ENCODE measurements around the gene RFC4. TPM values are rescaled to one million over a fixed set of nuclear protein-coding genes. Genes with fewer than 3 reads are reported as not detected.
"Not testable (repeated sequence)": the region's sequence is repeated elsewhere in the genome, so short reads cannot be mapped to it uniquely, and the experiment has no call there.

RFC4 gene
- total RNA-seq, 2 donors from 2014 or later: 112 to 141 TPM

GRCh38 chr3:186821429-186822387 lies 15.4 kb upstream of the RFC4 start:
- H3K27me3 Mint-ChIP-seq (ENCODE audit: low read depth): no peaks in the 10 kb centered on the region
- H3K4me1 Mint-ChIP-seq (ENCODE audit: low read depth): peaks cover 30% of the 10 kb centered on the region
- no peak overlapping the region for H3K27ac Mint-ChIP-seq
- no peak overlapping the region for H3K4me3 Mint-ChIP-seq
- no peaks in the 10 kb centered on the region for H3K9me3 Mint-ChIP-seq
- no peaks in the 10 kb centered on the region for H3K36me3 Mint-ChIP-seq (ENCODE audit: insufficient read depth in 2 of 2)
- DNase-seq (peak in 1 of 2 donors; percentile 38), ATAC-seq (replicated peaks in 1 of 2) (no peak)

GRCh38 chr3:186818956-186819355 lies 12.7 kb upstream of the RFC4 start:
- no peak for ATAC-seq (replicated peaks in 1 of 2)
- no peak for DNase-seq
- H3K9me3 Mint-ChIP-seq: no peaks in the 10 kb centered on the region
- peaks cover 2% of the 10 kb centered on the region for H3K4me1 Mint-ChIP-seq (ENCODE audit: low read depth)
- no peaks in the 10 kb centered on the region for H3K36me3 Mint-ChIP-seq (ENCODE audit: insufficient read depth in 2 of 2)
- no peak overlapping the region for H3K4me3 Mint-ChIP-seq
- H3K27me3 Mint-ChIP-seq (ENCODE audit: low read depth): no peaks in the 10 kb centered on the region
- no peak overlapping the region for H3K27ac Mint-ChIP-seq

GRCh38 chr3:186818516-186818915 lies 12.2 kb upstream of the RFC4 start:
- Mint-ChIP-seq H3K27ac (no peak overlapping the region), H3K4me1 (ENCODE audit: low read depth) (no peaks in the 10 kb centered on the region), H3K27me3 (ENCODE audit: low read depth) (no peaks in the 10 kb centered on the region), H3K9me3 (no peaks in the 10 kb centered on the region), H3K36me3 (ENCODE audit: insufficient read depth in 2 of 2) (no peaks in the 10 kb centered on the region), H3K4me3 (no peak overlapping the region)
- no peak for DNase-seq
- no peak for ATAC-seq (replicated peaks in 1 of 2)

- Mint-ChIP-seq H3K27ac (no peak overlapping the region), H3K27me3 (ENCODE audit: low read depth) (no peaks in the 10 kb centered on the region), H3K4me3 (no peak overlapping the region), H3K4me1 (ENCODE audit: low read depth) (no peaks in the 10 kb centered on the region), H3K36me3 (ENCODE audit: insufficient read depth in 2 of 2) (no peaks in the 10 kb centered on the region), H3K9me3 (no peaks in the 10 kb centered on the region)
- no peak for ATAC-seq (replicated peaks in 1 of 2)
- DNase-seq: no peak
These were observed 9.2 kb upstream of the RFC4 start for GRCh38 chr3:186815435-186815834.

GRCh38 chr3:186814100-186814499 lies 7.8 kb upstream of the RFC4 start:
- H3K9me3 Mint-ChIP-seq: no peaks in the 10 kb centered on the region
- DNase-seq (no peak), ATAC-seq (replicated peaks in 1 of 2) (no peak)
- no peak overlapping the region for H3K27ac Mint-ChIP-seq
- H3K27me3 Mint-ChIP-seq (ENCODE audit: low read depth): no peaks in the 10 kb centered on the region
- no peak overlapping the region for H3K4me3 Mint-ChIP-seq
- H3K4me1 Mint-ChIP-seq (ENCODE audit: low read depth): no peaks in the 10 kb centered on the region
- H3K36me3 Mint-ChIP-seq (ENCODE audit: insufficient read depth in 2 of 2): no peaks in the 10 kb centered on the region

- ATAC-seq (replicated peaks in 1 of 2); H3K9me3 Mint-ChIP-seq; H3K27me3 Mint-ChIP-seq (ENCODE audit: low read depth); DNase-seq; H3K36me3 Mint-ChIP-seq (ENCODE audit: insufficient read depth in 2 of 2); H3K4me3 Mint-ChIP-seq; H3K27ac Mint-ChIP-seq: not testable (repeated sequence)
- H3K4me1 Mint-ChIP-seq (ENCODE audit: low read depth): peaks cover 12% of the 10 kb centered on the region
These were observed 5.0 kb upstream of the RFC4 start for GRCh38 chr3:186811313-186811712.

- no peaks in the 10 kb centered on the region for H3K9me3 Mint-ChIP-seq
- no peak for DNase-seq
- no peak overlapping the region for H3K27ac Mint-ChIP-seq
- H3K36me3 Mint-ChIP-seq (ENCODE audit: insufficient read depth in 2 of 2): no peaks in the 10 kb centered on the region
- H3K4me3 Mint-ChIP-seq: no peak overlapping the region
- peaks cover 13% of the 10 kb centered on the region for H3K4me1 Mint-ChIP-seq (ENCODE audit: low read depth)
- H3K27me3 Mint-ChIP-seq (ENCODE audit: low read depth): no peaks in the 10 kb centered on the region
- no peak for ATAC-seq (replicated peaks in 1 of 2)
These were observed 4.2 kb upstream of the RFC4 start for GRCh38 chr3:186810336-186810996.

- Mint-ChIP-seq H3K4me3 (peak overlapping the region; percentile 89 to 90), H3K27me3 (ENCODE audit: low read depth) (no peaks in the 10 kb centered on the region), H3K36me3 (ENCODE audit: insufficient read depth in 2 of 2) (peaks cover 4 to 10% of the 10 kb centered on the region in 2 donors), H3K9me3 (no peaks in the 10 kb centered on the region), H3K4me1 (ENCODE audit: low read depth) (peaks cover 37% of the 10 kb centered on the region), H3K27ac (peak overlapping the region; percentile 94)
- ATAC-seq (replicated peaks in 1 of 2): peak; percentile 11 to 18
- no peak for DNase-seq
These were observed 949 bp upstream of the RFC4 start for GRCh38 chr3:186807231-186807630.

GRCh38 chr3:186803447-186803846 lies 2.8 kb downstream of the RFC4 start:
- ATAC-seq (replicated peaks in 1 of 2); H3K9me3 Mint-ChIP-seq; DNase-seq; H3K4me3 Mint-ChIP-seq; H3K27ac Mint-ChIP-seq; H3K27me3 Mint-ChIP-seq (ENCODE audit: low read depth): not testable (repeated sequence)
- Mint-ChIP-seq H3K4me1 (ENCODE audit: low read depth) (peaks cover 54% of the 10 kb centered on the region), H3K36me3 (ENCODE audit: insufficient read depth in 2 of 2) (peaks cover 10 to 27% of the 10 kb centered on the region in 2 donors)

- H3K4me1 Mint-ChIP-seq (ENCODE audit: low read depth): peaks cover 53% of the 10 kb centered on the region
- ATAC-seq (replicated peaks in 1 of 2) (no peak), DNase-seq (no peak)
- H3K27me3 Mint-ChIP-seq (ENCODE audit: low read depth): no peaks in the 10 kb centered on the region
- no peaks in the 10 kb centered on the region for H3K9me3 Mint-ChIP-seq
- no peak overlapping the region for H3K4me3 Mint-ChIP-seq
- H3K36me3 Mint-ChIP-seq (ENCODE audit: insufficient read depth in 2 of 2): peaks cover 12 to 29% of the 10 kb centered on the region in 2 donors
- H3K27ac Mint-ChIP-seq: peak overlapping the region; percentile 87
These were observed 3.6 kb downstream of the RFC4 start for GRCh38 chr3:186802701-186803100.

GRCh38 chr3:186800285-186800684 lies 6.0 kb downstream of the RFC4 start:
- Mint-ChIP-seq H3K4me3 (no peak overlapping the region), H3K27me3 (ENCODE audit: low read depth) (no peaks in the 10 kb centered on the region), H3K9me3 (no peaks in the 10 kb centered on the region), H3K36me3 (ENCODE audit: insufficient read depth in 2 of 2) (peaks cover 18 to 37% of the 10 kb centered on the region in 2 donors), H3K27ac (peak overlapping the region; percentile 70), H3K4me1 (ENCODE audit: low read depth) (peaks cover 39% of the 10 kb centered on the region)
- DNase-seq (no peak), ATAC-seq (replicated peaks in 1 of 2) (peak in 1 of 2 donors; percentile 33)

- peak in 1 of 2 donors; percentile 29 for ATAC-seq (replicated peaks in 1 of 2)
- Mint-ChIP-seq H3K4me1 (ENCODE audit: low read depth) (peaks cover 27% of the 10 kb centered on the region), H3K36me3 (ENCODE audit: insufficient read depth in 2 of 2) (peaks cover 19 to 48% of the 10 kb centered on the region in 2 donors), H3K27ac (peak overlapping the region; percentile 33), H3K4me3 (no peak overlapping the region), H3K9me3 (no peaks in the 10 kb centered on the region), H3K27me3 (ENCODE audit: low read depth) (no peaks in the 10 kb centered on the region)
- DNase-seq: no peak
These were observed 7.9 kb downstream of the RFC4 start for GRCh38 chr3:186798239-186798874.
